Suprapubic skin (tissue), 4 donors: Measurements from ENCODE around the gene TAGLN2.

ENCODE experiments used
- EP300 ChIP-seq: sonication (generic); formaldehyde crosslinking; IDR thresholded peaks from one replicate; pipeline ENCODE4 v1.6.1; 2017; ENCODE audit warnings: antibody characterized with exemption
- POLR2A ChIP-seq, 2 donors: fragments of 450-650 bp; IDR thresholded peaks; one replicate each; pipeline ENCODE4 v1.6.1; 2017; ENCODE audit warnings: antibody characterized with exemption in 2 of 2, mild to moderate bottlenecking in 2 of 2, moderate library complexity in 2 of 2
- POLR2AphosphoS5 ChIP-seq, 3 donors: sonication (generic); formaldehyde crosslinking; IDR thresholded peaks; one replicate each; pipeline ENCODE4 v1.6.1; 2017; ENCODE audit warnings: antibody characterized with exemption in 3 of 3
- TF ChIP-seq, protein P1 (sequence below), 2 donors: fragments of 200-600 bp in 1 of 2; fragments of 450-650 bp in 1 of 2; sonication (generic) in 1 of 2; IDR thresholded peaks; one replicate each; pipeline ENCODE4 v1.5.1; 2016 to 2019; ENCODE audit warnings: antibody characterized with exemption in 2 of 2, mild to moderate bottlenecking in 1 of 2, moderate library complexity in 1 of 2

DNA sequence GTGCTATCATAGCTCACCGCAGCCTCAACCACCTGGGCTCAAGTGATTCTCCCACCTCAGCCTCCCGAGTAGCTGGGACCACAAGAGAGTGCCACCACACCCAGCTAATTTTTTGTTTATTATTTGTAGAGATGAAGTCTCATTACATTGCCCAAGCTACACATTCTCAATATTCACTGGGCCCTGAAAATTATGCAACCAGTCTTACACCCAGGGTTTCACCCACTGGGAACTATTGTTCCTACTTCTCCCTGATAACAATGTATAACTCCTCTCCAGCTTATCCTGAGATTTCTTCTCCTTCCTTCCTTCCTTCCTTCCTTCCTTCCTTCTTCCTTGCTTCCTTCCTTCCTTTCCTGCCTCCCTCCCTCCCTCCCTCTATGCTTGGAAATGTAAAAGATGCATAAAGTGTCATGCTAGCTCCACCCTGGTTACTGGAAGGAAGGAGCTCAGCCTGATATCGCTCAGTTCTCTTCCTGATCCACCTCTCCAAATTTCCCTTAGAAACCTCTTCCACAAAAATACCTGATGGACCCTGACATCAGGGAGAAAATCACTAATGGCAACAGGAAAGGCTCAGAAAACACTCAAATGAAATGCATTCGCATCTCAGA lies 51.7 kb downstream of the TAGLN2 start:
- TF ChIP-seq, protein P1, sequence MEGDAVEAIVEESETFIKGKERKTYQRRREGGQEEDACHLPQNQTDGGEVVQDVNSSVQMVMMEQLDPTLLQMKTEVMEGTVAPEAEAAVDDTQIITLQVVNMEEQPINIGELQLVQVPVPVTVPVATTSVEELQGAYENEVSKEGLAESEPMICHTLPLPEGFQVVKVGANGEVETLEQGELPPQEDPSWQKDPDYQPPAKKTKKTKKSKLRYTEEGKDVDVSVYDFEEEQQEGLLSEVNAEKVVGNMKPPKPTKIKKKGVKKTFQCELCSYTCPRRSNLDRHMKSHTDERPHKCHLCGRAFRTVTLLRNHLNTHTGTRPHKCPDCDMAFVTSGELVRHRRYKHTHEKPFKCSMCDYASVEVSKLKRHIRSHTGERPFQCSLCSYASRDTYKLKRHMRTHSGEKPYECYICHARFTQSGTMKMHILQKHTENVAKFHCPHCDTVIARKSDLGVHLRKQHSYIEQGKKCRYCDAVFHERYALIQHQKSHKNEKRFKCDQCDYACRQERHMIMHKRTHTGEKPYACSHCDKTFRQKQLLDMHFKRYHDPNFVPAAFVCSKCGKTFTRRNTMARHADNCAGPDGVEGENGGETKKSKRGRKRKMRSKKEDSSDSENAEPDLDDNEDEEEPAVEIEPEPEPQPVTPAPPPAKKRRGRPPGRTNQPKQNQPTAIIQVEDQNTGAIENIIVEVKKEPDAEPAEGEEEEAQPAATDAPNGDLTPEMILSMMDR (IDR thresholded peaks at IDR 0.05), result no peak
- TF ChIP-seq POLR2A (IDR thresholded peaks at IDR 0.05), result no peak
- TF ChIP-seq POLR2AphosphoS5 (IDR thresholded peaks at IDR 0.05), result no peak
- no peak for TF ChIP-seq EP300
